PFSK-1 (cell line): ENCODE results near the gene SEMA4F.

ENCODE experiments used
- FOXP2 ChIP-seq: optimal IDR thresholded peaks from 2 replicates; pipeline ENCODE3; 2011; ENCODE audit warnings: borderline replicate concordance, control low read depth, inconsistent platforms; ENCODE audit not compliant: insufficient read depth; ENCODE audit errors: extremely low read length, extremely low read depth
- POLR2AphosphoS5 ChIP-seq: IDR thresholded peaks from 2 replicates; pipeline ENCODE4 v1.6.1; 2012; ENCODE audit warnings: low read depth, mild to moderate bottlenecking, control low read depth, low read length, moderate library complexity
- SIN3A ChIP-seq: IDR thresholded peaks from 2 replicates; pipeline ENCODE4 v1.6.1; 2012; ENCODE audit warnings: mild to moderate bottlenecking, low read length, moderate library complexity, borderline replicate concordance; ENCODE audit not compliant: insufficient read depth
- TAF1 ChIP-seq: IDR thresholded peaks from 2 replicates; pipeline ENCODE4 v1.6.1; 2012; ENCODE audit warnings: low read length, control low read depth, borderline replicate concordance; ENCODE audit not compliant: insufficient read depth
- TF ChIP-seq, protein P1 (sequence below), 2 experiments: IDR thresholded peaks; 2 replicates each; pipeline versions ENCODE4 v1.6.1 to v1.8.0; 2011 to 2012; ENCODE audit warnings: low read depth in 2 of 2, low read length in 2 of 2, control low read depth in 1 of 2, inconsistent platforms in 1 of 2, mild to moderate bottlenecking in 1 of 2, moderate library complexity in 1 of 2; ENCODE audit not compliant: insufficient read depth in 1 of 2

SEMA4F gene

GRCh38 chr2:74694281-74694680 is 40.2 kb downstream of the SEMA4F start:
- TF ChIP-seq SIN3A (no peak), POLR2AphosphoS5 (no peak), TAF1 (no peak), FOXP2 (no peak)
- TF ChIP-seq, protein P1, sequence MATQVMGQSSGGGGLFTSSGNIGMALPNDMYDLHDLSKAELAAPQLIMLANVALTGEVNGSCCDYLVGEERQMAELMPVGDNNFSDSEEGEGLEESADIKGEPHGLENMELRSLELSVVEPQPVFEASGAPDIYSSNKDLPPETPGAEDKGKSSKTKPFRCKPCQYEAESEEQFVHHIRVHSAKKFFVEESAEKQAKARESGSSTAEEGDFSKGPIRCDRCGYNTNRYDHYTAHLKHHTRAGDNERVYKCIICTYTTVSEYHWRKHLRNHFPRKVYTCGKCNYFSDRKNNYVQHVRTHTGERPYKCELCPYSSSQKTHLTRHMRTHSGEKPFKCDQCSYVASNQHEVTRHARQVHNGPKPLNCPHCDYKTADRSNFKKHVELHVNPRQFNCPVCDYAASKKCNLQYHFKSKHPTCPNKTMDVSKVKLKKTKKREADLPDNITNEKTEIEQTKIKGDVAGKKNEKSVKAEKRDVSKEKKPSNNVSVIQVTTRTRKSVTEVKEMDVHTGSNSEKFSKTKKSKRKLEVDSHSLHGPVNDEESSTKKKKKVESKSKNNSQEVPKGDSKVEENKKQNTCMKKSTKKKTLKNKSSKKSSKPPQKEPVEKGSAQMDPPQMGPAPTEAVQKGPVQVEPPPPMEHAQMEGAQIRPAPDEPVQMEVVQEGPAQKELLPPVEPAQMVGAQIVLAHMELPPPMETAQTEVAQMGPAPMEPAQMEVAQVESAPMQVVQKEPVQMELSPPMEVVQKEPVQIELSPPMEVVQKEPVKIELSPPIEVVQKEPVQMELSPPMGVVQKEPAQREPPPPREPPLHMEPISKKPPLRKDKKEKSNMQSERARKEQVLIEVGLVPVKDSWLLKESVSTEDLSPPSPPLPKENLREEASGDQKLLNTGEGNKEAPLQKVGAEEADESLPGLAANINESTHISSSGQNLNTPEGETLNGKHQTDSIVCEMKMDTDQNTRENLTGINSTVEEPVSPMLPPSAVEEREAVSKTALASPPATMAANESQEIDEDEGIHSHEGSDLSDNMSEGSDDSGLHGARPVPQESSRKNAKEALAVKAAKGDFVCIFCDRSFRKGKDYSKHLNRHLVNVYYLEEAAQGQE (IDR thresholded peaks at IDR 0.05; ENCODE audit: insufficient read depth in 1 of 2, low read depth in 2 of 2, low read length in 2 of 2) = no peak

DNA sequence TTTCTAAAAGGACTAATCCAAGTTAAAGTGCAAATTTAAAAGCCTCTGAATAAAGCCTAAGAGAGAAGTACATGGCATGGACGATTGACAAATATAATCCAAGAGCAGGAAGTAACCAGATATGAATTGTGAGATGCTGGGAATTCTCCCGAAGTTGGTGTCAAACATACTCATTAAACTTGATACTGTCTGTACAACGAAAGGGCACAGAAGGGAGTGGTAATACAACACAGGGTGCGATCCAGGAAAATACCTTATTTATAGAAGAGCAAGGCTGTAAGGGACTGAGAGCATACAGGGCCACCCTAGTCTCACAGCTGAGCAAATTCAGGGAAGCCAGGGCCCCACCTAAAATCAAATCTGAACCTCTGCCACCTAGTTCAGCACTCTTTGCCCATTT is 41.6 kb downstream of the SEMA4F start:
- no peak for TF ChIP-seq SIN3A
- TF ChIP-seq, protein P1 (IDR thresholded peaks at IDR 0.05; ENCODE audit: insufficient read depth in 1 of 2, low read depth in 2 of 2, low read length in 2 of 2) = no peak
- TF ChIP-seq TAF1 = no peak
- TF ChIP-seq FOXP2 = no peak
- TF ChIP-seq POLR2AphosphoS5 = no peak

DNA sequence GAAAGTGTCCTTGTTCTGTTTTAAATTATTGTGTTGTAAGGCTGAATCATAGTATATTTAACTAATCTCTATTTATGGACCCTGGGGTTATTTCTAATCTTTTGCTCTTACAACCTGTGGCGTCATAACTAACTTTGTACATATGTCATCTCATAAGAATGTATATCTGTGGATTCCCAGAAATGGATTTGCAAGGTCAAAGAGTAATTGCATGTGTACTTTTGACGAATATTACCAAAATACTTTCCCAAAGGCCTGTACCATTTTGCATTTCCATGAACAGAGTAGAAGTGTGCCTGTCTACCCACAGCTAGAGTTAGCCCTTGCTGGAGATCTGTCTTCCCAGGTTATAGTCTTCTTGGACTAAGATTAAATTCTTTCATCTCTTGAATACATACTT is 42.8 kb downstream of the SEMA4F start:
- TF ChIP-seq POLR2AphosphoS5 (no peak), TAF1 (no peak), SIN3A (no peak), FOXP2 (no peak)
- TF ChIP-seq, protein P1 (IDR thresholded peaks at IDR 0.05; ENCODE audit: insufficient read depth in 1 of 2, low read depth in 2 of 2, low read length in 2 of 2) = no peak

GRCh38 chr2:74700643-74701372 is 46.8 kb downstream of the SEMA4F start:
- no peak for TF ChIP-seq POLR2AphosphoS5
- TF ChIP-seq FOXP2 = no peak
- TF ChIP-seq SIN3A = no peak
- no peak for TF ChIP-seq TAF1
- TF ChIP-seq, protein P1 (IDR thresholded peaks at IDR 0.05; ENCODE audit: insufficient read depth in 1 of 2, low read depth in 2 of 2, low read length in 2 of 2) = no peak
